ENCODE data around the gene ZNHIT1. TPM values are rescaled to one million over a fixed set of nuclear protein-coding genes. Genes with fewer than 3 reads are reported as not detected.
A peak's percentile ranks its signal among the peaks of the same experiment; 100 is the strongest.

Gene ZNHIT1
- total RNA-seq, 1 donor from 2014 or later: 51.9 TPM

GRCh38 chr7:101223528-101223927 is 5.6 kb downstream of the ZNHIT1 start:
- H3K4me3 ChIP-seq: no peak overlapping the region
- DNase-seq (no peak), ATAC-seq (peak; percentile 19)
- no peaks in the 10 kb centered on the region for H3K9me3 ChIP-seq
- H3K4me1 ChIP-seq: peaks cover 7% of the 10 kb centered on the region
- peaks cover 53% of the 10 kb centered on the region for H3K36me3 ChIP-seq
- no peaks in the 10 kb centered on the region for H3K27me3 ChIP-seq
- H3K27ac ChIP-seq: no peak overlapping the region
- intact Hi-C loops (cut with DNase I): no loop called here
- TF ChIP-seq CTCF (IDR thresholded peaks at IDR 0.05): no peak

GRCh38 chr7:101225650-101226049 is 7.7 kb downstream of the ZNHIT1 start:
- H3K9me3 ChIP-seq: no peaks in the 10 kb centered on the region
- ATAC-seq: no peak
- no peaks in the 10 kb centered on the region for H3K4me1 ChIP-seq
- H3K27me3 ChIP-seq: no peaks in the 10 kb centered on the region
- TF ChIP-seq CTCF (IDR thresholded peaks at IDR 0.05): no peak
- H3K4me3 ChIP-seq: no peak overlapping the region
- no peak for DNase-seq
- H3K27ac ChIP-seq: no peak overlapping the region
- peaks cover 59% of the 10 kb centered on the region for H3K36me3 ChIP-seq
- intact Hi-C loops (cut with DNase I): no loop called here

- no peaks in the 10 kb centered on the region for H3K9me3 ChIP-seq
- no peak overlapping the region for H3K4me3 ChIP-seq
- peak overlapping the region; percentile 26 for H3K27ac ChIP-seq
- peaks cover 54% of the 10 kb centered on the region for H3K36me3 ChIP-seq
- DNase-seq (no peak), ATAC-seq (no peak)
- intact Hi-C loops (cut with DNase I): no loop called here
- peaks cover 4% of the 10 kb centered on the region for H3K4me1 ChIP-seq
- no peaks in the 10 kb centered on the region for H3K27me3 ChIP-seq
- no peak for TF ChIP-seq CTCF (IDR thresholded peaks at IDR 0.05)
Observed at GRCh38 chr7:101226721-101227120, 8.8 kb downstream of the ZNHIT1 start.

DNA sequence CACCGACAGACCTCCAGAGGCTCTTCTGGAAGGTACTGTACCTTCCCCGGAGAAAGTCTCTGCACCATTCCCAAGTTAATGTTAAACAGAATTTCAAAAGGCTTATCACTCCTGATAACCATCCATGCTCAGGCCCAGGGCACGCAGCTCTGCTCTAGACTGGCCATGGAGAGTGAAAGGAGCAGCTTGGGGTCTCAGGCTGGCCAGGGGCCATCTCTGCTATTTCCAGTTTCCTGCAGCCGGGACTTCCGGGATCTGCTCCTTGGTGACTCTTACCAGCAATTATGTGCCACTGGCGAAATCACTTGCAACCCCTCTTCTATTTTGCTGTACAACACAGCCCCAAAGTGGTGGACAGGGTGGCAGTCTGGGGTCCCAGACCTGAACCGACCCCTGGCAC is 13.7 kb downstream of the ZNHIT1 start:
- no peak for ATAC-seq
- DNase-seq: no peak
- Histone ChIP-seq H3K27me3 (no peaks in the 10 kb centered on the region), H3K4me3 (peak overlapping the region; percentile 44), H3K4me1 (peaks cover 5% of the 10 kb centered on the region), H3K27ac (peak overlapping the region; percentile 37), H3K36me3 (peaks cover 15% of the 10 kb centered on the region), H3K9me3 (no peaks in the 10 kb centered on the region)
- TF ChIP-seq CTCF (IDR thresholded peaks at IDR 0.05): no peak
- intact Hi-C loops (cut with DNase I): no loop called here

- ATAC-seq: peak; percentile 88
- H3K4me1 ChIP-seq: peaks cover 5% of the 10 kb centered on the region
Observed at GRCh38 chr7:101232141-101232850, 14.3 kb downstream of the ZNHIT1 start.

More at GRCh38 chr7:101232141-101232850, 14.3 kb downstream of the ZNHIT1 start:
- DNase-seq: peak; percentile 84
- Histone ChIP-seq H3K4me3 (peak overlapping the region; percentile 44), H3K27me3 (no peaks in the 10 kb centered on the region), H3K36me3 (peaks cover 15% of the 10 kb centered on the region), H3K9me3 (no peaks in the 10 kb centered on the region), H3K27ac (peak overlapping the region; percentile 37)
- TF ChIP-seq CTCF (IDR thresholded peaks at IDR 0.05): no peak
- intact Hi-C loops (cut with DNase I): no loop called here
